ENCODE results near the gene POP4.

DNA sequence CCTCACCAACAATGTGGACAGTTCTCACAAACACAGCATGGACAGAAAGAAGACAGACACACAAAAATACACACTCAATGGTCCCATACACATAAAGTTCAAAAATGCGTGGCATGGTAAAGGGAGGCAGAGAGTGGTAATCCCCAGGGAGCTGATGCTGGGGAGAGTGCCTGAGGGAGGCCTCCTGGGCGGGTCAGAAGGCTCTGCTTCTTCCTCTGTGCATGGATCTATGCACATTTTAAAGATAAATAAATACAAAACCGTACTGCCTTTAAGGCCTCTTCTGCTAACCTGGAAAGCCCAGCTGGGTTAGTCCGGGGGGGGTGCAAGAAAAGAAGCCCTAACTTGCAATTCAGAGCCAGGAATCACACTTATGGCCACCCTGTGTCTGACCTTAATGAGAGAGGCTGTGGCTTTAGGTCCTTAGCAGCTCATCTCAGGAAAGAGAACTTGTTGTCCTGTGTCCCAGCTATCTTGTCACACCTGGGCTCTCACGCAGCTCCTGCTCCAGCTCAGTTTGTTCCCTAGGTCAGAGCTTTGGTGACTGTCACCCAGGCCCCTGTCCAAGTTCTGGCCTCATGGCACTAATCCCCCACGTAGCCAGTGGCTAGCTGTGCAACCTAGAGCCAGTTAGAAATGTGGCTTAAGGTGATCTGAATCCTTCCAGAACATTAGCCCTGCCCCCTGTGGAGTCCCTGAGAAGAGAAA lies 28.5 kb downstream of the POP4 start:
- no peak for TF ChIP-seq CTCF (IDR thresholded peaks at IDR 0.05; ENCODE audit: poor library complexity, severe bottlenecking)
- TF ChIP-seq POLR2AphosphoS5 (IDR thresholded peaks at IDR 0.05), result no peak
